DND-41 (cell line): Measurements from ENCODE around the gene MEX3B.

Experiments used
- CTCF ChIP-seq: IDR thresholded peaks from 2 replicates; pipeline ENCODE4 v1.5.1; 2012; ENCODE audit warnings: borderline replicate concordance, low read length, moderate library complexity, mild to moderate bottlenecking; ENCODE audit not compliant: poor library complexity, severe bottlenecking; ENCODE audit errors: extremely low read depth
- EZH2 ChIP-seq: IDR thresholded peaks from 3 replicates; pipeline ENCODE4 v1.6.1; 2012; ENCODE audit warnings: borderline replicate concordance, low read depth, mild to moderate bottlenecking, moderate library complexity, low read length, inconsistent platforms; ENCODE audit not compliant: severe bottlenecking

- TF ChIP-seq CTCF (no peak), EZH2 (no peak)
Observed at GRCh38 chr15:82079736-82080135, 33.9 kb upstream of the MEX3B start.
